CD4-positive, alpha-beta T cell treated with Interleukin-6 at 100 ng/mL for 8 hours (primary cell): ENCODE results near the gene MYL9.
A peak's percentile ranks its signal among the peaks of the same experiment; 100 is the strongest.

ENCODE experiments used
- DNase-seq: peaks from one replicate; pipeline ENCODE4 v3.0.0-alpha.2; 2020; ENCODE audit warnings: mixed read lengths, low spot score

Gene MYL9

GRCh38 chr20:36582821-36583220 is 41.5 kb downstream of the MYL9 start:
- DNase-seq, result no peak

GRCh38 chr20:36584018-36584481 is 42.7 kb downstream of the MYL9 start:
- DNase-seq, result no peak

- no peak for DNase-seq
Observed at GRCh38 chr20:36585410-36586125, 44.2 kb downstream of the MYL9 start.

GRCh38 chr20:36587388-36588070 is 46.2 kb downstream of the MYL9 start:
- no peak for DNase-seq

GRCh38 chr20:36591281-36591680 is 50.0 kb downstream of the MYL9 start:
- DNase-seq, result no peak

GRCh38 chr20:36591854-36592641 is 50.7 kb downstream of the MYL9 start:
- DNase-seq, result peak; percentile 63

- no peak for DNase-seq
Observed at GRCh38 chr20:36593347-36593929, 52.1 kb downstream of the MYL9 start.

GRCh38 chr20:36599912-36600345 is 58.6 kb downstream of the MYL9 start:
- DNase-seq, result no peak
